Thyroid gland (tissue), 4 donors: ENCODE results near the gene MGMT.

Experiments used
- POLR2A ChIP-seq, 2 donors: fragments of 450-650 bp; IDR thresholded peaks; one replicate each; pipeline ENCODE4 v1.6.1; 2017; ENCODE audit warnings: antibody characterized with exemption in 2 of 2, mild to moderate bottlenecking in 2 of 2, moderate library complexity in 1 of 2
- TF ChIP-seq, protein P1 (sequence below), 6 experiments: fragments of 200-600 bp in 3 of 6; fragments of 450-650 bp in 3 of 6; sonication (generic) in 3 of 6; IDR thresholded peaks; one replicate each; pipeline ENCODE4 v1.5.1; 2016 to 2019; ENCODE audit warnings: antibody characterized with exemption in 6 of 6, mild to moderate bottlenecking in 2 of 6, inconsistent platforms in 1 of 6, moderate library complexity in 1 of 6

- TF ChIP-seq, protein P1, sequence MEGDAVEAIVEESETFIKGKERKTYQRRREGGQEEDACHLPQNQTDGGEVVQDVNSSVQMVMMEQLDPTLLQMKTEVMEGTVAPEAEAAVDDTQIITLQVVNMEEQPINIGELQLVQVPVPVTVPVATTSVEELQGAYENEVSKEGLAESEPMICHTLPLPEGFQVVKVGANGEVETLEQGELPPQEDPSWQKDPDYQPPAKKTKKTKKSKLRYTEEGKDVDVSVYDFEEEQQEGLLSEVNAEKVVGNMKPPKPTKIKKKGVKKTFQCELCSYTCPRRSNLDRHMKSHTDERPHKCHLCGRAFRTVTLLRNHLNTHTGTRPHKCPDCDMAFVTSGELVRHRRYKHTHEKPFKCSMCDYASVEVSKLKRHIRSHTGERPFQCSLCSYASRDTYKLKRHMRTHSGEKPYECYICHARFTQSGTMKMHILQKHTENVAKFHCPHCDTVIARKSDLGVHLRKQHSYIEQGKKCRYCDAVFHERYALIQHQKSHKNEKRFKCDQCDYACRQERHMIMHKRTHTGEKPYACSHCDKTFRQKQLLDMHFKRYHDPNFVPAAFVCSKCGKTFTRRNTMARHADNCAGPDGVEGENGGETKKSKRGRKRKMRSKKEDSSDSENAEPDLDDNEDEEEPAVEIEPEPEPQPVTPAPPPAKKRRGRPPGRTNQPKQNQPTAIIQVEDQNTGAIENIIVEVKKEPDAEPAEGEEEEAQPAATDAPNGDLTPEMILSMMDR (IDR thresholded peaks at IDR 0.05), result no peak
- no peak for TF ChIP-seq POLR2A (IDR thresholded peaks at IDR 0.05)
Measured at GRCh38 chr10:129483430-129484010, 16.5 kb downstream of the MGMT start.
